ENCODE data around the gene RIT1.

DNA sequence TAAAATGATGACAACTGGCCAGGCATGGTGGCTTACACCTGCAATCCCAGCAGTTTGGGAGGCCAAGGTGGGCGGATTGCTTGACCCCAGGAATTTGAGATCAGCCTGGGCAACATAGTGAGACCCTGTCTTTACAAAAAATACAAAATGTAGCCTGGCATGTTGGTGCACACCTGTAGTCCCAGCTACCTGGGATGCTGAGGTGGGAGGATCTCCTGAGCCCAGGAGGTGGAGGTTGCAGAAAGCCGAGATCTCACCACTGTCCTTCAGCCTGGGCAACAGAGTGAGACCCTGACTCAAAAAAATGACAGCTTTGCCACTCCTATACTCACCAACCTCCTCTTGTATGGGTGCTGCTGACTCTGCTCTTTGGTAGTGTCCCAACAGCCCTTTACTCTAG lies 33.2 kb downstream of the RIT1 start:
- TF ChIP-seq, protein P1, sequence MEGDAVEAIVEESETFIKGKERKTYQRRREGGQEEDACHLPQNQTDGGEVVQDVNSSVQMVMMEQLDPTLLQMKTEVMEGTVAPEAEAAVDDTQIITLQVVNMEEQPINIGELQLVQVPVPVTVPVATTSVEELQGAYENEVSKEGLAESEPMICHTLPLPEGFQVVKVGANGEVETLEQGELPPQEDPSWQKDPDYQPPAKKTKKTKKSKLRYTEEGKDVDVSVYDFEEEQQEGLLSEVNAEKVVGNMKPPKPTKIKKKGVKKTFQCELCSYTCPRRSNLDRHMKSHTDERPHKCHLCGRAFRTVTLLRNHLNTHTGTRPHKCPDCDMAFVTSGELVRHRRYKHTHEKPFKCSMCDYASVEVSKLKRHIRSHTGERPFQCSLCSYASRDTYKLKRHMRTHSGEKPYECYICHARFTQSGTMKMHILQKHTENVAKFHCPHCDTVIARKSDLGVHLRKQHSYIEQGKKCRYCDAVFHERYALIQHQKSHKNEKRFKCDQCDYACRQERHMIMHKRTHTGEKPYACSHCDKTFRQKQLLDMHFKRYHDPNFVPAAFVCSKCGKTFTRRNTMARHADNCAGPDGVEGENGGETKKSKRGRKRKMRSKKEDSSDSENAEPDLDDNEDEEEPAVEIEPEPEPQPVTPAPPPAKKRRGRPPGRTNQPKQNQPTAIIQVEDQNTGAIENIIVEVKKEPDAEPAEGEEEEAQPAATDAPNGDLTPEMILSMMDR (IDR thresholded peaks at IDR 0.05; ENCODE audit: low read length) = no peak
- no peak for TF ChIP-seq EZH2 (IDR thresholded peaks at IDR 0.05; ENCODE audit: borderline replicate concordance, low read length)

All from OCI-LY1 (cell line).